ENCODE measurements around the gene SMTNL2.
"Not testable (repeated sequence)": the region's sequence is repeated elsewhere in the genome, so short reads cannot be mapped to it uniquely, and the experiment has no call there.

Gene SMTNL2

GRCh38 chr17:4635823-4636375, 51.6 kb downstream of the SMTNL2 start:
- ChIA-PET POLR2A (ENCODE audit: low non-redundant PET) (no interaction called here), CTCF (interaction anchor here (1.1 to 1.3 kb wide), 2 partner anchors 10 to 69 kb away, joined by 7 read pairs; no protein-coding TSS in a partner anchor)
- DNase-seq (ENCODE audit: low spot score): no peak
- H3K27ac ChIP-seq: no peak overlapping the region
- TF ChIP-seq CTCF (conservative IDR thresholded peaks at IDR 0.05; ENCODE audit: low read depth): no peak

DNA sequence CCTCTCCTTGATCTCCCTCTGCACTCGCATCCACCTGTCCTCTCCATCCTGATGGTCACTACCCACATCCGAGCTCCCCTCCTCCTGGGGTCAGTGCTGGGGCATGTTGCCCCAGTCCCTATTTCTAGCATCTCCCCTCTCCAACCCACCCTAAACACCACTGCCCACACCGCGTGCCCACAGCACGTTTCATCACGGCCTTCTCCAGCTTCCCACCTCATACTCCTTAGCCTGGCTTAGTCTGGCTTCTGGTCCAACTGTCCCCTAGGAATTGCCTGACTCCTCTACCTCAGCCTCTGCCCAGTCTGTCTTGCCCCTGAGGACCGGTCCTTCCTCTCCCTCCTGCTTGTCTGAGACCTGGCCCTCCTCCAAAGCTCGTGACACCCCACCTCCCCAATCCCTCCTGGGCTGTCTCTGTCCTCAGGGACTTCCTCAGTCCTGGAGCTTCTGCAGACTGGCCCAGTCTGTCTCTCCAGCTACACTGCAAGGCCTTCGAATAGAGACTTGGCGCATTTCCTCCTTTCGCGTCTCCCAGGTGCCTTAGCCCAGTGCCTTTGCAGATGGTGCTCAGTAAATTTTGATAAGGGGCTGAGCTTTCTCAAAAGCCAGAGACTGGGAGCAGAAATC, 52.3 kb downstream of the SMTNL2 start:
- CTCF ChIA-PET: interaction anchor here (1.1 to 1.3 kb wide), 2 partner anchors 11 to 70 kb away, joined by 7 read pairs; no protein-coding TSS in a partner anchor
- TF ChIP-seq CTCF (conservative IDR thresholded peaks at IDR 0.05; ENCODE audit: low read depth): no peak
- H3K27ac ChIP-seq: no peak overlapping the region
- POLR2A ChIA-PET (ENCODE audit: low non-redundant PET): no interaction called here
- DNase-seq (ENCODE audit: low spot score): no peak

GRCh38 chr17:4638766-4639165, 54.4 kb downstream of the SMTNL2 start:
- DNase-seq (ENCODE audit: low spot score); H3K27ac ChIP-seq; POLR2A ChIA-PET (ENCODE audit: low non-redundant PET): not testable (repeated sequence)
- CTCF ChIA-PET: interaction anchor here (0.7 kb wide), 1 partner anchor 10 kb away, joined by 3 read pairs; no protein-coding TSS in a partner anchor

DNA sequence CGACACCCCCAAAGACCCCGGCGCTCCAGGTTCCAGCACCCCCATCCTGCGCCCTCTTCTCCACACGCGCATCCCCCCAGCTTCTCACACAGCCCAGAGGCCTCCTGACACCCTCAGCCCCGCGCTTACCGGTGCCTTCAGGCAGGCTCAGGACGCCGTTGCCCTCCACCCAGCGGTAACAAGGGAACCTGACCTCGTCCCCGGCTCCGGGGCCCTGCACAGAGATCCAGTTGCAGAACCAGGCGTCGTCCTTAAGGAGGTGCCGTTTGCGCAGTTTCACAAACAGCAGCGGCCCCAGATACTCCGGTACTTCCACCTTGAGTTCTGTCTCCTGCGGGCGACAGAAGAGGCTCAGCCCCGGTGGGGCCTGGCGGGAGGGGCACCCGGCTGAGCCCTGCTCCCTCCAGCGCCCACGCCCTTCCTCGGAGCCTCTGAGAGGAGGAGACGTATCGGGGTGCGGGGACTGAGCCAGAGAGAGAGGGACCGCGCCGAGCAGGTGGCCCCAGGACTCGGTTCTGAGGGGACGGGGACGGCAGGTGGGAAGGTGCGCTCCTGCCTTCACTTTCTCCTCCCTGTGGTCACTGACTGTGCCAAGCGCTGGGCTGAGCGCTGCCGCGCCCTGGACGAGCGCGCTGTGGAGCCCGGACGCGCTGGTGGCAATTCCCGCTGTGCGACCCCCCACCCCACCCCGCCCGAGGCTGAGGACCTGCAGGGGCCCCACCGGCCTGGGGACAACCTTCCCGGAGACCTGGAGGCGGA, 55.2 kb downstream of the SMTNL2 start:
- CTCF ChIA-PET: interaction anchor here (0.7 kb wide), 1 partner anchor 11 kb away, joined by 3 read pairs; no protein-coding TSS in a partner anchor
- H3K27ac ChIP-seq; POLR2A ChIA-PET (ENCODE audit: low non-redundant PET): not testable (repeated sequence)
- peak; percentile 26 for DNase-seq (ENCODE audit: low spot score)

- CTCF ChIA-PET; H3K27ac ChIP-seq; DNase-seq (ENCODE audit: low spot score); POLR2A ChIA-PET (ENCODE audit: low non-redundant PET): not testable (repeated sequence)
Measured at GRCh38 chr17:4640569-4641188, 56.4 kb downstream of the SMTNL2 start.

DNA sequence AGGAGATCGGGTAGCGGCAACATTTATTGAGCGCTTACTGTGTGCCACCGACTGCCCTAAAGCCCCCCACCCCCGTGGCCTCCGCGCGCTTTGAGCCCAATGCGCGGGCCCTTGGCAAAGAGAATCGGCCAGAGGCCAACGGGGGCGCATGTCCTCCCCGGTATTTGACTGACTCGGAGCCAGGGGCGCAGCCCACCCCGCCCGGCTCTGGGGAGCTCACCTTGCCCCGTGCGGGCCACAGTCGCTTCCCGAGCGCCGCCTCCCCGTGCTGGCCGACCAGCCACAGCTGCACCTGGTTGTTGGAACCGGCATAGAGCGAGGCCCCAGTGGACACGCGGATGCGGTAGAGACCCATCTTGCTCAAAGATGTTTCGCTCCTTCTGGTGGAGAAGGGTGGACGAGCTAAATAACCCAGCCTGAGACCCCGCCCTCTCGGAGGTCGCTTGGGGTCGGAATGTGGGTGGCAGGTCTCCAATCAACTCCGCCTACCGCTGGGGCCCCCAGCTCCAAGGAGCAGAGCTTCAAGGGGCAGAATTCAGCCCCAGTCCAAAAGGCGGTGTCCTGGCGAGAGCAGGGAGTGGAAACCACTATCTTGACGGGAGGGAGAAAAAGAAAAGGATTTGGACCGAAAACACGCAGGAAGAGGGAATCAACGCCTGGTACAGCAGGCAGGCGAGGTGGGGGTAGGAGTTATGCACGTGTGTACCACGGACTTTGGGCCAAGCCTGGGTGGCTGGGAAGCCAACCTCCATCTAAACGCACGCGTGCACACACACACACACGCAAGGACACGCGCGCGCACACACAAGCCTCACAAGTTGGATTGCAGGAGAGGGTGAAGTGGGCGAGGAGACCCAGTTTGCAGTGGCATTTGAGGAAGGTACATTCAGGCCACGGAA, 57.2 kb downstream of the SMTNL2 start, which contains the start of gene ALOX15:
Gene ALOX15, minus strand, starts transcription at position 382 of the 899 bp plus-strand sequence. Its CDS starts 27 bp downstream, at position 355.
- ChIA-PET POLR2A (ENCODE audit: low non-redundant PET) (no interaction called here), CTCF (interaction anchor here (0.7 kb wide), 1 partner anchor 130 kb away, joined by 3 read pairs; no protein-coding TSS in a partner anchor)
- no peak within 1 kb of the TSS for H3K27ac ChIP-seq
- DNase-seq (ENCODE audit: low spot score): no peak
- TF ChIP-seq CTCF (conservative IDR thresholded peaks at IDR 0.05; ENCODE audit: low read depth): no peak

DNA sequence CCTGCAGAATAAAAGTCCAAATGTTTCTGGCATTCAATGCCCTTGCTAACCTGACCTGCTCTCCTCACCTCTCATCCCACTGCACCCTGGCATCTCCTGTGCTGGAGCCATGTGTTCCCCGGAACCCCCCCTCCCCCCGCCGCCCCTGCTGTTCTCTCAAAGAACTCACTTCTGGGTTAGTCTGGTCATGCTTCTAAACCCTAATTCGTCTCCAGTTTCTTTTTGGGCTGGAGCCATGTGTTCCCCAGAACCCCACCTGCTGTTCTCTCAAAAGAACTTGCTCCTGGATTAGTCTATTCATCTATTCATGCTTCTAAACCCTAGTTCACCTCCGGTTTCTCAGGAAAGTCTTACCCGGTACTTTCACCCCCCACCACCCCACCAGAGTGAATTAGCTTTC, 58.0 kb downstream of the SMTNL2 start:
- DNase-seq (ENCODE audit: low spot score): no peak
- POLR2A ChIA-PET (ENCODE audit: low non-redundant PET): interaction anchor here (0.7 kb wide), 1 partner anchor 40 kb away, joined by 4 read pairs; no protein-coding TSS in a partner anchor
- CTCF ChIA-PET: no interaction called here
- H3K27ac ChIP-seq: no peak overlapping the region
- no peak for TF ChIP-seq CTCF (conservative IDR thresholded peaks at IDR 0.05; ENCODE audit: low read depth)

Measured in RWPE1 (cell line).